GM19351 (cell line): Measurements from ENCODE around the gene AVL9.
"Not testable (repeated sequence)": the region's sequence is repeated elsewhere in the genome, so short reads cannot be mapped to it uniquely, and the experiment has no call there.

ENCODE experiments used
- ATAC-seq: cut with Tn5 transposase; IDR thresholded peaks from one replicate; pipeline ENCODE4 v1.9.1; 2021; ENCODE audit warnings: mild to moderate bottlenecking, moderate library complexity; ENCODE audit not compliant: unreplicated experiment

Gene AVL9

DNA sequence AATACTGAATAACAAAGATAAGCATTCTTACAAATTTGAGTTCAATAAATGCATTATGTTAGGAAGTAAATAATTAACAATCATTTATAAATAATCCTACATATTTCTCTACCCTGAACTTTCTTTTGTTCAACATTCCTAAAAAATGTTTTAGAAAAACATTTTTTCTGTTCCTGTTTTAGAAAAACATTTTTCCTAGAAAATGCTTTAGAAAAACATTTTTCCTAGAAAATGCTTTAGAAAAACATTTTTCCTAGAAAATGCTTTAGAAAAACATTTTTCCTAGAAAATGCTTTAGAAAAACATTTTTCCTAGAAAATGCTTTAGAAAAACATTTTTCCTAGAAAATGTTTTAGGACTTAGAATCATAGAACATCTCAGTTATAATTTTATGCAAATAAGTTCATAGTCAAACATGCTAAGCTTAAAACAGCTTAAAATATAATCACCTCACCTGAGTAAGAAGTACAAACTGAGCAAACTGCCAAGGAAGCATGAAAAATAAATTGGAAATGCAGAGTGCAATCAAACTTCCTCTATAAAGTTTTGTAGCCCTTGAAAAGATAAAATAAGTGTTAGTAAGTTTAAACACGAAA lies 139.6 kb downstream of the AVL9 start:
- not testable (repeated sequence) for ATAC-seq

- ATAC-seq = not testable (repeated sequence)
Observed at GRCh38 chr7:32636725-32637462, 141.6 kb downstream of the AVL9 start.

GRCh38 chr7:32637611-32638010 lies 142.3 kb downstream of the AVL9 start:
- not testable (repeated sequence) for ATAC-seq
